ENCODE results near the gene PLK3. TPM values are rescaled to one million over a fixed set of nuclear protein-coding genes. Genes with fewer than 3 reads are reported as not detected.
A peak's percentile ranks its signal among the peaks of the same experiment; 100 is the strongest.

Gene PLK3
- total and polyA plus RNA-seq, 7 experiments from 2014 or later: 30.5 to 456 (median 118) TPM

GRCh38 chr1:44802306-44803061 is 2.3 kb downstream of the PLK3 start:
- ChIA-PET CTCF (interaction anchor here (0.6 to 3.1 kb wide), 3 partner anchors 10 to 780 kb away, joined by 3 to 44 read pairs (median 5); no protein-coding TSS in a partner anchor), POLR2A (interaction anchor here (0.7 to 18.7 kb wide), 5 partner anchors 9 to 81 kb away, joined by 3 to 709 read pairs (median 4); partner anchors contain the start of genes BTBD19 and RPS8)
- Histone ChIP-seq H3K27ac (ENCODE audit: low read depth, low read length) (peak overlapping the region; percentile 94), H3K36me3 (ENCODE audit: control insufficient read depth in 2 of 3, insufficient read depth in 3 of 3, low read length in 3 of 3) (peaks cover 14 to 47% (median 18%) of the 10 kb centered on the region in 3 experiments), H3K27me3 (ENCODE audit: control insufficient read depth in 2 of 2, insufficient read depth in 2 of 2, low read length in 2 of 2) (no peaks in the 10 kb centered on the region), H3K4me1 (ENCODE audit: control insufficient read depth in 2 of 2, insufficient read depth in 2 of 2, low read length in 2 of 2) (peaks cover 27 to 36% of the 10 kb centered on the region in 2 donors), H3K9me3 (ENCODE audit: control insufficient read depth in 2 of 3, low read length in 3 of 3) (no peaks in the 10 kb centered on the region), H3K4me3 (ENCODE audit: low read length) (peak overlapping the region; percentile 66)
- intact Hi-C loops (cut with micrococcal nuclease): loop anchor here (5.0 to 10.0 kb wide), 3 partner anchors 402 to 692 kb away; partner anchors contain the start of genes TESK2 (in 2 of the 2) and ZSWIM5 (in 1 of the 2)
- peaks cover 27 to 58% (median 46%) of the 10 kb centered on the region in 7 donors for H3K4me1 Mint-ChIP-seq
- peaks cover 11 to 45% (median 34%) of the 10 kb centered on the region in 5 donors for H3K36me3 Mint-ChIP-seq
- peak overlapping the region; percentile 85 to 97 (median 92) for H3K4me3 Mint-ChIP-seq
- H3K9me3 Mint-ChIP-seq: peaks cover 0 to 2% (median 0%) of the 10 kb centered on the region in 11 donors
- peak in 1 of 9 donors; percentile 11 for DNase-seq
- ATAC-seq: no peak
- peak overlapping the region; percentile 84 to 98 (median 93) for H3K27ac Mint-ChIP-seq
- H3K27me3 Mint-ChIP-seq: no peaks in the 10 kb centered on the region

- H3K36me3 ChIP-seq (ENCODE audit: control insufficient read depth in 2 of 3, insufficient read depth in 3 of 3, low read length in 3 of 3): peaks cover 14 to 47% (median 18%) of the 10 kb centered on the region in 3 experiments
- ATAC-seq (no peak), DNase-seq (peak in 1 of 9 donors; percentile 8)
- Mint-ChIP-seq H3K36me3 (peaks cover 11 to 45% (median 34%) of the 10 kb centered on the region in 5 donors), H3K4me1 (peaks cover 30 to 63% (median 51%) of the 10 kb centered on the region in 7 donors), H3K27me3 (no peaks in the 10 kb centered on the region), H3K4me3 (peak overlapping the region; percentile 31 to 97 (median 87)), H3K27ac (peak overlapping the region; percentile 79 to 95 (median 93)), H3K9me3 (peaks cover 0 to 2% (median 0%) of the 10 kb centered on the region in 11 donors)
- peaks cover 32 to 41% of the 10 kb centered on the region in 2 donors for H3K4me1 ChIP-seq (ENCODE audit: control insufficient read depth in 2 of 2, insufficient read depth in 2 of 2, low read length in 2 of 2)
- no peaks in the 10 kb centered on the region for H3K27me3 ChIP-seq (ENCODE audit: control insufficient read depth in 2 of 2, insufficient read depth in 2 of 2, low read length in 2 of 2)
- CTCF ChIA-PET: interaction anchor here (0.6 kb wide), 1 partner anchor 780 kb away, joined by 3 read pairs; no protein-coding TSS in a partner anchor
- intact Hi-C loops (cut with micrococcal nuclease): loop anchor here (5.0 to 10.0 kb wide), 3 partner anchors 402 to 692 kb away; partner anchors contain the start of genes TESK2 (in 2 of the 2) and ZSWIM5 (in 1 of the 2)
- no peak overlapping the region for H3K4me3 ChIP-seq (ENCODE audit: low read length)
- H3K27ac ChIP-seq (ENCODE audit: low read depth, low read length): peak overlapping the region; percentile 94
- H3K9me3 ChIP-seq (ENCODE audit: control insufficient read depth in 2 of 3, low read length in 3 of 3): no peaks in the 10 kb centered on the region
- POLR2A ChIA-PET: interaction anchor here (1.1 to 18.7 kb wide), 4 partner anchors 9 to 81 kb away, joined by 3 to 709 read pairs (median 154); partner anchors contain the start of genes BTBD19 and RNU5D-1
These were observed 2.8 kb downstream of the PLK3 start for GRCh38 chr1:44803062-44803311.

- POLR2A ChIA-PET: interaction anchor here (0.9 to 18.7 kb wide), 4 partner anchors 8 to 72 kb away, joined by 3 to 709 read pairs (median 154); partner anchors contain the start of genes BTBD19 and RNU5D-1
These were observed 3.3 kb downstream of the PLK3 start for GRCh38 chr1:44803312-44804095.

GRCh38 chr1:44805311-44806024 is 5.3 kb downstream of the PLK3 start:
- Histone ChIP-seq H3K36me3 (ENCODE audit: control insufficient read depth in 2 of 3, insufficient read depth in 3 of 3, low read length in 3 of 3) (peaks cover 14 to 46% (median 18%) of the 10 kb centered on the region in 3 experiments), H3K4me1 (ENCODE audit: control insufficient read depth in 2 of 2, insufficient read depth in 2 of 2, low read length in 2 of 2) (peaks cover 56 to 62% of the 10 kb centered on the region in 2 donors), H3K9me3 (ENCODE audit: control insufficient read depth in 2 of 3, low read length in 3 of 3) (no peaks in the 10 kb centered on the region), H3K4me3 (ENCODE audit: low read length) (no peak overlapping the region), H3K27ac (ENCODE audit: low read depth, low read length) (peak overlapping the region; percentile 91), H3K27me3 (ENCODE audit: control insufficient read depth in 2 of 2, insufficient read depth in 2 of 2, low read length in 2 of 2) (no peaks in the 10 kb centered on the region)
- ChIA-PET CTCF (interaction anchor here (1.1 kb wide), 1 partner anchor 21 kb away, joined by 3 read pairs; no protein-coding TSS in a partner anchor), POLR2A (interaction anchor here (0.9 to 18.7 kb wide), 5 partner anchors 10 to 206 kb away, joined by 3 to 709 read pairs (median 17); partner anchors contain the start of gene HECTD3)
- DNase-seq: peak in 1 of 9 donors; percentile 12
- H3K36me3 Mint-ChIP-seq: peaks cover 11 to 47% (median 34%) of the 10 kb centered on the region in 5 donors
- peaks cover 42 to 75% (median 67%) of the 10 kb centered on the region in 7 donors for H3K4me1 Mint-ChIP-seq
- H3K27me3 Mint-ChIP-seq: peaks cover 0 to 3% (median 0%) of the 10 kb centered on the region in 5 donors
- peaks cover 0 to 2% (median 0%) of the 10 kb centered on the region in 11 donors for H3K9me3 Mint-ChIP-seq
- peak overlapping the region in 9 of 10 donors; percentile 14 to 59 (median 47) for H3K4me3 Mint-ChIP-seq
- ATAC-seq: no peak
- intact Hi-C loops (cut with micrococcal nuclease): loop anchor here (5.0 to 10.0 kb wide), 3 partner anchors 399 to 777 kb away; partner anchors contain the start of genes TESK2 (in 2 of the 2), NASP (in 1 of the 2) and ZSWIM5 (in 1 of the 2)
- H3K27ac Mint-ChIP-seq: peak overlapping the region; percentile 40 to 96 (median 90)

More at GRCh38 chr1:44803312-44804095, 3.3 kb downstream of the PLK3 start:
- Mint-ChIP-seq H3K27ac (peak overlapping the region; percentile 79 to 95 (median 93)), H3K9me3 (peaks cover 0 to 2% (median 0%) of the 10 kb centered on the region in 11 donors), H3K4me1 (peaks cover 31 to 67% (median 55%) of the 10 kb centered on the region in 7 donors), H3K27me3 (no peaks in the 10 kb centered on the region), H3K36me3 (peaks cover 11 to 45% (median 34%) of the 10 kb centered on the region in 5 donors), H3K4me3 (peak overlapping the region; percentile 31 to 97 (median 87))
- Histone ChIP-seq H3K27me3 (ENCODE audit: control insufficient read depth in 2 of 2, insufficient read depth in 2 of 2, low read length in 2 of 2) (no peaks in the 10 kb centered on the region), H3K36me3 (ENCODE audit: control insufficient read depth in 2 of 3, insufficient read depth in 3 of 3, low read length in 3 of 3) (peaks cover 14 to 47% (median 18%) of the 10 kb centered on the region in 3 experiments), H3K27ac (ENCODE audit: low read depth, low read length) (peak overlapping the region; percentile 94), H3K9me3 (ENCODE audit: control insufficient read depth in 2 of 3, low read length in 3 of 3) (no peaks in the 10 kb centered on the region), H3K4me1 (ENCODE audit: control insufficient read depth in 2 of 2, insufficient read depth in 2 of 2, low read length in 2 of 2) (peaks cover 37 to 46% of the 10 kb centered on the region in 2 donors), H3K4me3 (ENCODE audit: low read length) (no peak overlapping the region)
- DNase-seq (peak in 1 of 9 donors; percentile 9), ATAC-seq (no peak)
- CTCF ChIA-PET: no interaction called here
- intact Hi-C loops (cut with micrococcal nuclease): loop anchor here (5.0 to 10.0 kb wide), 3 partner anchors 401 to 691 kb away; partner anchors contain the start of genes TESK2 (in 2 of the 2) and ZSWIM5 (in 1 of the 2)

GRCh38 chr1:44806025-44806703 is 6.0 kb downstream of the PLK3 start:
- intact Hi-C loops (cut with micrococcal nuclease): loop anchor here (5.0 to 10.0 kb wide), 3 partner anchors 399 to 776 kb away; partner anchors contain the start of genes TESK2 (in 2 of the 2), NASP (in 1 of the 2) and ZSWIM5 (in 1 of the 2)
- H3K36me3 Mint-ChIP-seq: peaks cover 11 to 45% (median 31%) of the 10 kb centered on the region in 5 donors
- no peak overlapping the region for H3K4me3 ChIP-seq (ENCODE audit: low read length)
- DNase-seq: peak in 2 of 9 donors; percentile 11 to 39
- peak overlapping the region in 1 of 10 donors; percentile 90 for H3K4me3 Mint-ChIP-seq
- ChIA-PET POLR2A (interaction anchor here (0.6 to 18.7 kb wide), 7 partner anchors 9 to 205 kb away, joined by 3 to 709 read pairs (median 17); partner anchors contain the start of genes BEST4, HECTD3 and RPS8), CTCF (interaction anchor here (0.6 to 1.4 kb wide), 3 partner anchors 12 to 78 kb away, joined by 3 to 5 read pairs (median 3); no protein-coding TSS in a partner anchor)
- H3K4me1 Mint-ChIP-seq: peaks cover 49 to 80% (median 74%) of the 10 kb centered on the region in 7 donors
- no peak for ATAC-seq
- peaks cover 63 to 69% of the 10 kb centered on the region in 2 donors for H3K4me1 ChIP-seq (ENCODE audit: control insufficient read depth in 2 of 2, insufficient read depth in 2 of 2, low read length in 2 of 2)
- peaks cover 0 to 5% (median 0%) of the 10 kb centered on the region in 11 donors for H3K9me3 Mint-ChIP-seq
- H3K27ac Mint-ChIP-seq: peak overlapping the region; percentile 98 to 100 (median 99)
- peak overlapping the region; percentile 91 for H3K27ac ChIP-seq (ENCODE audit: low read depth, low read length)
- H3K36me3 ChIP-seq (ENCODE audit: control insufficient read depth in 2 of 3, insufficient read depth in 3 of 3, low read length in 3 of 3): peaks cover 14 to 42% (median 18%) of the 10 kb centered on the region in 3 experiments
- H3K27me3 Mint-ChIP-seq: peaks cover 0 to 3% (median 0%) of the 10 kb centered on the region in 5 donors
- H3K9me3 ChIP-seq (ENCODE audit: control insufficient read depth in 2 of 3, low read length in 3 of 3): no peaks in the 10 kb centered on the region
- H3K27me3 ChIP-seq (ENCODE audit: control insufficient read depth in 2 of 2, insufficient read depth in 2 of 2, low read length in 2 of 2): no peaks in the 10 kb centered on the region

Data from naive thymus-derived CD4-positive, alpha-beta T cell (primary cell).